B cell (primary cell): ENCODE results near the gene CYP2R1. TPM values are rescaled to one million over a fixed set of nuclear protein-coding genes. Genes with fewer than 3 reads are reported as not detected.

Experiments used
- ATAC-seq: fragments of 200-7000 bp; cut with Tn5 transposase; one replicate; pipeline ENCODE4 v1.10.0; 2021; ENCODE audit warnings: low read depth, mild to moderate bottlenecking, moderate number of reproducible peaks, moderate library complexity
- CTCF ChIA-PET: fragments of 350-600 bp; sonication (Branson Sonifier 250); formaldehyde crosslinking; loops from one replicate; lab custom pipeline; 2021; ENCODE audit warnings: antibody characterized with exemption, inconsistent platforms; lab: Charles Lee
- POLR2A ChIA-PET: fragments of 350-600 bp; sonication (Branson Sonifier 250); formaldehyde crosslinking; loops from one replicate; lab custom pipeline; 2021; ENCODE audit warnings: antibody characterized with exemption; lab: Charles Lee
- DNase-seq: peaks from one replicate; pipeline ENCODE4 v3.0.0; 2013
- H2AFZ ChIP-seq: 2 replicates; pipeline ENCODE4 v1.6.1; 2012; ENCODE audit warnings: mild to moderate bottlenecking, low read depth, low read length; ENCODE audit not compliant: insufficient read depth, poor library complexity, severe bottlenecking
- H3K27ac ChIP-seq, 2 donors: 1 replicate in 1 of 2; 2 replicates in 1 of 2; pipeline ENCODE4 v1.5.1; 2012 to 2013; ENCODE audit warnings: low read length in 2 of 2, mild to moderate bottlenecking in 2 of 2, moderate library complexity in 1 of 2
- H3K27me3 ChIP-seq, 4 experiments: fragments of 200-600 bp in 1 of 4; sonication (generic) in 1 of 4; replicated peaks in 1 of 4; 1 replicate in 2 of 4; 2 replicates in 2 of 4; pipeline versions ENCODE4 v1.6.1 to v1.7.0; 2013 to 2016; ENCODE audit warnings: low read length in 3 of 4, mild to moderate bottlenecking in 2 of 4, mixed read lengths in 1 of 4, moderate library complexity in 1 of 4; ENCODE audit not compliant: insufficient read depth in 4 of 4, control insufficient read depth in 3 of 4; ENCODE audit errors: control extremely low read depth in 1 of 4
- H3K36me3 ChIP-seq, 2 experiments: replicated peaks in 1 of 2; 1 replicate in 1 of 2; 2 replicates in 1 of 2; pipeline versions ENCODE4 v1.6.1 to v1.7.1; 2013; ENCODE audit warnings: low read length in 1 of 2; ENCODE audit not compliant: insufficient read depth in 2 of 2, control insufficient read depth in 1 of 2; ENCODE audit errors: control extremely low read depth in 1 of 2, extremely low read depth in 1 of 2
- H3K4me1 ChIP-seq, 2 donors: fragments of 200-600 bp in 1 of 2; sonication (generic) in 1 of 2; 1 replicate in 1 of 2; 2 replicates in 1 of 2; pipeline versions ENCODE4 v1.5.1 to v1.6.1; 2013 to 2017; ENCODE audit warnings: low read length in 2 of 2; ENCODE audit not compliant: control insufficient read depth in 2 of 2, insufficient read depth in 2 of 2
- H3K4me2 ChIP-seq: replicated peaks from 2 replicates; pipeline ENCODE3; 2012; ENCODE audit warnings: mild to moderate bottlenecking, low read depth, low read length; ENCODE audit not compliant: poor library complexity, severe bottlenecking
- H3K4me3 ChIP-seq, 5 experiments: fragments of 200-600 bp in 1 of 5; sonication (generic) in 1 of 5; 1 replicate in 3 of 5; 2 replicates in 2 of 5; pipeline versions ENCODE4 v1.5.1 to v1.7.0; 2011 to 2016; ENCODE audit warnings: low read length in 4 of 5, mild to moderate bottlenecking in 4 of 5, low read depth in 2 of 5, control low read depth in 1 of 5, moderate library complexity in 1 of 5; ENCODE audit not compliant: insufficient read depth in 1 of 5; ENCODE audit errors: control extremely low read depth in 1 of 5, extremely low read depth in 1 of 5
- H3K79me2 ChIP-seq: fragments of 200-600 bp; sonication (generic); one replicate; pipeline ENCODE4 v1.6.0; 2016; ENCODE audit warnings: low read length; ENCODE audit not compliant: control insufficient read depth, insufficient read depth
- H3K9ac ChIP-seq: fragments of 200-600 bp; sonication (generic); 2 replicates; pipeline ENCODE4 v1.6.1; 2017; ENCODE audit warnings: mild to moderate bottlenecking, low read length, moderate library complexity
- H3K9me3 ChIP-seq, 3 donors: one replicate each; pipeline versions ENCODE4 v1.6.1 to v1.7.1; 2013; ENCODE audit warnings: low read length in 2 of 3; ENCODE audit not compliant: control insufficient read depth in 2 of 3, insufficient read depth in 1 of 3; ENCODE audit errors: control extremely low read depth in 1 of 3
- H4K20me1 ChIP-seq: 2 replicates; pipeline ENCODE4 v1.6.0; 2012; ENCODE audit warnings: mild to moderate bottlenecking, low read length; ENCODE audit not compliant: insufficient read depth, control insufficient read depth, poor library complexity, severe bottlenecking
- H3K27ac Mint-ChIP-seq: one replicate; pipeline ENCODE4 v1.8.0; 2021; ENCODE audit warnings: mixed read lengths
- H3K27me3 Mint-ChIP-seq: one replicate; pipeline ENCODE4 v1.8.0; 2021; ENCODE audit warnings: mixed read lengths
- H3K4me1 Mint-ChIP-seq: one replicate; pipeline ENCODE4 v1.8.0; 2021; ENCODE audit warnings: mixed read lengths
- H3K4me3 Mint-ChIP-seq: one replicate; pipeline ENCODE4 v1.8.0; 2021; ENCODE audit warnings: mixed read lengths
- H3K9me3 Mint-ChIP-seq: one replicate; pipeline ENCODE4 v1.8.0; 2022; ENCODE audit warnings: mixed read lengths; ENCODE audit not compliant: insufficient read depth
- EZH2 ChIP-seq: IDR thresholded peaks from 2 replicates; pipeline ENCODE4 v1.6.1; 2012; ENCODE audit warnings: borderline replicate concordance, low read depth, mild to moderate bottlenecking, moderate library complexity, low read length; ENCODE audit not compliant: insufficient read depth, poor library complexity, severe bottlenecking
- WGBS: methylation state at CpG from one replicate; pipeline ENCODE4 v1.1.5; 2013; ENCODE audit warnings: missing lambda C conversion rate; ENCODE audit not compliant: insufficient coverage; 5-methylcytosine and 5-hydroxymethylcytosine counted together
- intact Hi-C: fragments of 100-400 bp; cut with micrococcal nuclease; formaldehyde crosslinking; loops from one replicate; pipeline ENCODE4 v1.10.0; 2022
- polyA plus RNA-seq: library from polyadenylated mRNA; depleted of rRNA; stranded (reverse); fragments of >200 nt; gene quantifications from 2 replicates; pipeline ENCODE4 v1.2.3, GENCODE V29; 2012
- total RNA-seq, 2 donors: library from RNA; stranded (reverse); fragments of 120-200 nt in 1 of 2; gene quantifications; 1 replicate in 1 of 2; 2 replicates in 1 of 2; pipeline versions ENCODE4 v1.2.3 to v1.2.4, GENCODE V29; 2013 to 2022
- TF ChIP-seq, protein P1 (sequence below): fragments of 200-600 bp; IDR thresholded peaks from one replicate; pipeline ENCODE4 v1.8.0; 2022; ENCODE audit warnings: antibody characterized with exemption, mild to moderate bottlenecking

CYP2R1 gene
- total and polyA plus RNA-seq, 2 donors (not counting 1 experiment from before 2014, with no cell fraction given) = 11.6 to 42.4 TPM

DNA sequence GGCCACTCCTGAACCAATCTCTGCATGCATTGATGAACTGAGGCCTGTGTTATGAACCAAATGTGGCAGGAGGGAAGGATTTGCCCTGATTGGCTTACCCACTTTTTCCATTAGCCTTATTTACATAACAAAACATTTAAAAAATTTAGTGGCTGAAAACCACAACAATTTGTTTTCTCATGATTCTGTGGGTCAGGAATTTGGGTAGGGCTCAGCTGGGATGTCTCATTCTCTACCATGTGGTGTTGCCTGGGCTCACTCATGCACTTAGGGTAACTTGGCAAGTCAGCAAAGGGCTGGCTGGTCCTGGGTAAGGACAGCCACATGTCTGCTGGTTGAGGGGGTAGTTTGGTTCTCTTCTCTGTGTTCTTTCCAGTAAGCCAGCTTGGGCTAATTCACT, 35.1 kb upstream of the CYP2R1 start:
- H3K4me1 Mint-ChIP-seq = no peaks in the 10 kb centered on the region
- H3K27ac Mint-ChIP-seq = no peak overlapping the region
- peaks cover 3% of the 10 kb centered on the region for H3K9me3 Mint-ChIP-seq
- DNase-seq = no peak
- Histone ChIP-seq H3K79me2 (no peaks in the 10 kb centered on the region), H3K36me3 (no peaks in the 10 kb centered on the region), H2AFZ (no peak overlapping the region), H3K27ac (no peak overlapping the region), H3K9ac (no peak overlapping the region), H3K4me2 (no peak overlapping the region), H3K4me3 (no peak overlapping the region), H3K27me3 (peaks cover 0 to 14% (median 8%) of the 10 kb centered on the region in 4 experiments), H3K9me3 (peaks cover 0 to 4% (median 0%) of the 10 kb centered on the region in 3 donors), H4K20me1 (no peaks in the 10 kb centered on the region), H3K4me1 (no peaks in the 10 kb centered on the region)
- ATAC-seq = no peak
- intact Hi-C loops = no loop called here
- TF ChIP-seq, protein P1, sequence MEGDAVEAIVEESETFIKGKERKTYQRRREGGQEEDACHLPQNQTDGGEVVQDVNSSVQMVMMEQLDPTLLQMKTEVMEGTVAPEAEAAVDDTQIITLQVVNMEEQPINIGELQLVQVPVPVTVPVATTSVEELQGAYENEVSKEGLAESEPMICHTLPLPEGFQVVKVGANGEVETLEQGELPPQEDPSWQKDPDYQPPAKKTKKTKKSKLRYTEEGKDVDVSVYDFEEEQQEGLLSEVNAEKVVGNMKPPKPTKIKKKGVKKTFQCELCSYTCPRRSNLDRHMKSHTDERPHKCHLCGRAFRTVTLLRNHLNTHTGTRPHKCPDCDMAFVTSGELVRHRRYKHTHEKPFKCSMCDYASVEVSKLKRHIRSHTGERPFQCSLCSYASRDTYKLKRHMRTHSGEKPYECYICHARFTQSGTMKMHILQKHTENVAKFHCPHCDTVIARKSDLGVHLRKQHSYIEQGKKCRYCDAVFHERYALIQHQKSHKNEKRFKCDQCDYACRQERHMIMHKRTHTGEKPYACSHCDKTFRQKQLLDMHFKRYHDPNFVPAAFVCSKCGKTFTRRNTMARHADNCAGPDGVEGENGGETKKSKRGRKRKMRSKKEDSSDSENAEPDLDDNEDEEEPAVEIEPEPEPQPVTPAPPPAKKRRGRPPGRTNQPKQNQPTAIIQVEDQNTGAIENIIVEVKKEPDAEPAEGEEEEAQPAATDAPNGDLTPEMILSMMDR = no peak
- no peak for TF ChIP-seq EZH2
- H3K27me3 Mint-ChIP-seq = peaks cover 24% of the 10 kb centered on the region
- H3K4me3 Mint-ChIP-seq = no peak overlapping the region
- CTCF ChIA-PET = no interaction called here
- POLR2A ChIA-PET = no interaction called here

DNA sequence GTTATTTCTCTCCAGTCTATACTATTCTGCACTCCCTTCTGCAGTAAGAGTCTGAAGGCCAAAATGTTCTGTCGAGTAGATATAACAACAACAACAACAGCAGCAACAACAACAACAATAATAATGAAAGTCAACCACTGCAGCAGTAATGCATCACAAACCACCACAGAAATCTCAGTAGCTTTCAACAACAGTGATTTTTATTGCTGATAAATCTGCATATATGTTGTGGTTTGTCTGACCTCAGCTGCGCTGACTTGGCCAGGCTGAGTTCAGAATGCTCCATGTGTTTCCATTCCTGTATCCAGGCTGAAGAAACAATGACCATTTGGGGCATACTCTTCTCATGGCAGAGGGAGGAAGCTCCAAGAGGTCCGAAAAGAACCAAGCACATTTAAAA, 32.3 kb upstream of the CYP2R1 start:
- WGBS = 100% methylated on average over 1 of the region's 3 CpGs
- peaks cover 3% of the 10 kb centered on the region for H3K9me3 Mint-ChIP-seq
- intact Hi-C loops = no loop called here
- no peak overlapping the region for H3K4me3 Mint-ChIP-seq
- DNase-seq = no peak
- TF ChIP-seq, protein P1 = no peak
- TF ChIP-seq EZH2 = no peak
- Histone ChIP-seq H3K4me3 (no peak overlapping the region), H3K27me3 (peaks cover 0 to 11% (median 5%) of the 10 kb centered on the region in 4 experiments), H3K4me1 (no peaks in the 10 kb centered on the region), H3K9ac (no peak overlapping the region), H2AFZ (no peak overlapping the region), H3K36me3 (no peaks in the 10 kb centered on the region), H3K4me2 (no peak overlapping the region), H3K9me3 (peaks cover 0 to 4% (median 0%) of the 10 kb centered on the region in 3 donors), H4K20me1 (no peaks in the 10 kb centered on the region), H3K79me2 (no peaks in the 10 kb centered on the region), H3K27ac (no peak overlapping the region)
- no peak for ATAC-seq
- ChIA-PET CTCF (interaction anchor here (2.8 kb wide), 1 partner anchor 16 kb away, joined by 9 read pairs; no protein-coding TSS in a partner anchor), POLR2A (no interaction called here)
- H3K27ac Mint-ChIP-seq = no peak overlapping the region
- no peaks in the 10 kb centered on the region for H3K4me1 Mint-ChIP-seq
- peaks cover 25% of the 10 kb centered on the region for H3K27me3 Mint-ChIP-seq
